Osteoblast (primary cell): Measurements from ENCODE around the gene C6orf120. TPM values are rescaled to one million over a fixed set of nuclear protein-coding genes. Genes with fewer than 3 reads are reported as not detected.

Experiments used
- DNase-seq: peaks from one replicate; pipeline ENCODE4 v3.0.0; 2011; ENCODE audit warnings: low spot score, mixed read lengths; ENCODE audit not compliant: insufficient read length; ENCODE audit errors: missing footprints
- H2AFZ ChIP-seq: 2 replicates; pipeline ENCODE4 v1.6.0; 2011; ENCODE audit warnings: mild to moderate bottlenecking, low read length
- H3K27ac ChIP-seq: 2 replicates; pipeline ENCODE4 v1.5.1; 2011; ENCODE audit warnings: mild to moderate bottlenecking, low read depth, low read length, moderate library complexity
- H3K27me3 ChIP-seq: 2 replicates; pipeline ENCODE4 v1.6.0; 2012; ENCODE audit warnings: mild to moderate bottlenecking, control low read depth, inconsistent platforms, low read length, moderate library complexity; ENCODE audit not compliant: insufficient read depth
- H3K36me3 ChIP-seq: 2 replicates; pipeline ENCODE4 v1.5.1; 2011; ENCODE audit warnings: mild to moderate bottlenecking, low read length, control low read depth, moderate library complexity; ENCODE audit not compliant: insufficient read depth
- H3K4me1 ChIP-seq: 2 replicates; pipeline ENCODE4 v1.5.1; 2011; ENCODE audit warnings: mild to moderate bottlenecking, low read length, control low read depth, moderate library complexity; ENCODE audit not compliant: insufficient read depth
- H3K4me2 ChIP-seq: 2 replicates; pipeline ENCODE4 v1.6.0; 2011; ENCODE audit warnings: mild to moderate bottlenecking, low read length; ENCODE audit not compliant: insufficient read depth
- H3K4me3 ChIP-seq: fragments of 200-600 bp; sonication (generic); 3 replicates; pipeline ENCODE4 v1.5.1; 2012; ENCODE audit warnings: mild to moderate bottlenecking, low read length, inconsistent platforms; ENCODE audit not compliant: insufficient read depth
- H3K79me2 ChIP-seq: 2 replicates; pipeline ENCODE4 v1.6.0; 2012; ENCODE audit warnings: mild to moderate bottlenecking, low read length, control low read depth, inconsistent platforms; ENCODE audit not compliant: insufficient read depth
- H3K9me3 ChIP-seq: 2 replicates; pipeline ENCODE4 v1.5.1; 2011; ENCODE audit warnings: low read depth, low read length, control low read depth
- H4K20me1 ChIP-seq: 2 replicates; pipeline ENCODE4 v1.6.0; 2012; ENCODE audit warnings: mild to moderate bottlenecking, low read length, control low read depth; ENCODE audit not compliant: insufficient read depth
- total RNA-seq: library from RNA; depleted of rRNA; stranded (reverse); fragments of >200 nt; gene quantifications from 2 replicates; pipeline ENCODE4 v1.2.3, GENCODE V29; 2012
- TF ChIP-seq, protein P1 (sequence below): IDR thresholded peaks from 2 replicates; pipeline ENCODE4 v1.5.1; 2011; ENCODE audit warnings: mild to moderate bottlenecking, low read depth, low read length, moderate library complexity; ENCODE audit errors: extremely low read depth

C6orf120 gene
- total RNA-seq, 1 donor = 54.3 TPM

DNA sequence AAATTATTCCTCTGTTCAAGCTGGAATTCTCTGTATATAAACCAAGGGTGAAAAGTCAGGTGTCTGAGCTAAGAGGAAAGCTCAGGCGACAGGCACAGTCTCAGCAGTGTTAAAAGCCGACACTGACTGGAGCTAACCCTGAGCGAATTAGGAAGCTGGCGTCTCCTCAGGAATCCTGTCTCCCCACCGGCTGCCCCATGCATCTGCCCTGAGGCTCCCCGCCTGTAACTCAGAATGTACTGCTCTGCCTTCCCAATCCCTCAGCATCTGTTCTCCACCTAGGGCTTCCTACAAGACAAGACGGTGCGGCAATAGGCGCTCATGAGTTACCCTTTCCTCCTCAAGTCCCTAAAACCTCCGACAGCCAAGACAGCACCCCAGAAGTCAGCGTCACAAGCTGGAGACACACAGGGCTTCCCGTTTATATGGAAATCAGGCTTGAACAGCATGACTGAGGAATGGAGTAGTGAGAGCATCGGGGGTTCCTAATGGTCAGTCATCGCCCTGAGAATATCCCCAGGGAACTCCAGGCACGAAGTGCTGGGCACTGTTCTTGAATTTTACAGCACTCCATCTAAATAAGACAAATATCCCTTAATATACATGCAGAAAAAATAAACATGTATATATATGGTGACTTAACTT lies 33.6 kb upstream of the C6orf120 start:
- Histone ChIP-seq H3K9me3 (no peaks in the 10 kb centered on the region), H3K4me1 (no peaks in the 10 kb centered on the region), H3K36me3 (peaks cover 31% of the 10 kb centered on the region), H3K4me3 (no peak overlapping the region), H3K27ac (no peak overlapping the region), H2AFZ (no peak overlapping the region), H3K27me3 (no peaks in the 10 kb centered on the region), H3K79me2 (no peaks in the 10 kb centered on the region), H4K20me1 (no peaks in the 10 kb centered on the region), H3K4me2 (no peak overlapping the region)
- TF ChIP-seq, protein P1, sequence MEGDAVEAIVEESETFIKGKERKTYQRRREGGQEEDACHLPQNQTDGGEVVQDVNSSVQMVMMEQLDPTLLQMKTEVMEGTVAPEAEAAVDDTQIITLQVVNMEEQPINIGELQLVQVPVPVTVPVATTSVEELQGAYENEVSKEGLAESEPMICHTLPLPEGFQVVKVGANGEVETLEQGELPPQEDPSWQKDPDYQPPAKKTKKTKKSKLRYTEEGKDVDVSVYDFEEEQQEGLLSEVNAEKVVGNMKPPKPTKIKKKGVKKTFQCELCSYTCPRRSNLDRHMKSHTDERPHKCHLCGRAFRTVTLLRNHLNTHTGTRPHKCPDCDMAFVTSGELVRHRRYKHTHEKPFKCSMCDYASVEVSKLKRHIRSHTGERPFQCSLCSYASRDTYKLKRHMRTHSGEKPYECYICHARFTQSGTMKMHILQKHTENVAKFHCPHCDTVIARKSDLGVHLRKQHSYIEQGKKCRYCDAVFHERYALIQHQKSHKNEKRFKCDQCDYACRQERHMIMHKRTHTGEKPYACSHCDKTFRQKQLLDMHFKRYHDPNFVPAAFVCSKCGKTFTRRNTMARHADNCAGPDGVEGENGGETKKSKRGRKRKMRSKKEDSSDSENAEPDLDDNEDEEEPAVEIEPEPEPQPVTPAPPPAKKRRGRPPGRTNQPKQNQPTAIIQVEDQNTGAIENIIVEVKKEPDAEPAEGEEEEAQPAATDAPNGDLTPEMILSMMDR = no peak
- no peak for DNase-seq

DNA sequence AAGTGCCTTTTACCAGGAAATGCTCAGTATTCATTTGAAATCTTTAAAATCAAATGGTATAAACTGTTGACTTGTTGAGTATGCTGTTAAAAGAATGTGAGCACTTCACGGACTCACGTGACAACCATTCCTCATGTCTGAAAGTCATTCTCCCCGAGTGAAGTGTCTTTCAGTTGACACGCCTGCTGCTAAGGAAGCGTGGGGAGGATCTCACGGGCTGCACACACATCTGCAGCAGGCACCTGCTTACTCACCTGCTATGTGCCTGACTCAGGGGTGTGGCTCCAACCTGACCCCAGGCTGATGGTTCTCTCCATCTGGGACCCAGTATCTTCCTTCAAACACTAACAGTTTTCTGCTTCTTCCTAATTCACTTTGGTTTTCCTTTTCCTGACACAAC lies 32.8 kb upstream of the C6orf120 start:
- H3K27ac ChIP-seq = no peak overlapping the region
- H3K27me3 ChIP-seq = no peaks in the 10 kb centered on the region
- H4K20me1 ChIP-seq = no peaks in the 10 kb centered on the region
- no peak overlapping the region for H3K4me2 ChIP-seq
- H3K79me2 ChIP-seq = no peaks in the 10 kb centered on the region
- TF ChIP-seq, protein P1 = no peak
- H3K4me1 ChIP-seq = no peaks in the 10 kb centered on the region
- peaks cover 24% of the 10 kb centered on the region for H3K36me3 ChIP-seq
- DNase-seq = no peak
- no peak overlapping the region for H3K4me3 ChIP-seq
- H3K9me3 ChIP-seq = no peaks in the 10 kb centered on the region
- H2AFZ ChIP-seq = no peak overlapping the region

DNA sequence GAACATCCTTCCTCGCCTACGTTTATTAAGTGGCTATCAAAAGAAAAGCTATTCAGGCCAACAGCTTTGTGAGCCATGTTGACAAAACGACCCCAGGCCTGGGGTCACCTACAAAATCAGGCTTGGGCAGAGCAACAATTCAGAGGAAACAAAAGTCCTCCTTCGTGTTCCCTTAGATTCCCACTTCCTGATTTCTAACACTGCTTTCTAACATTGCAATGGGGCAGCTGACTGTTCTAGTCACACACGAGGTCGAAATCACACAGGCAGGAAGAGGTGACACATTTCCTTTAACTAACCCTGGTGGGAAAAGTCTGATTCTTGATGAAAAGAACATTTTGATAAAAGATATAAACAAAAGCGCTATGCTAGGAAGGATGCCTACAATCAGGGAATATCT lies 32.0 kb upstream of the C6orf120 start:
- peak overlapping the region; percentile 3 for H3K27ac ChIP-seq
- no peaks in the 10 kb centered on the region for H3K9me3 ChIP-seq
- no peaks in the 10 kb centered on the region for H3K79me2 ChIP-seq
- H3K4me2 ChIP-seq = no peak overlapping the region
- H3K36me3 ChIP-seq = peaks cover 21% of the 10 kb centered on the region
- H4K20me1 ChIP-seq = no peaks in the 10 kb centered on the region
- H3K4me3 ChIP-seq = no peak overlapping the region
- no peaks in the 10 kb centered on the region for H3K4me1 ChIP-seq
- DNase-seq = no peak
- H3K27me3 ChIP-seq = no peaks in the 10 kb centered on the region
- TF ChIP-seq, protein P1 = no peak
- peak overlapping the region; percentile 37 for H2AFZ ChIP-seq

DNA sequence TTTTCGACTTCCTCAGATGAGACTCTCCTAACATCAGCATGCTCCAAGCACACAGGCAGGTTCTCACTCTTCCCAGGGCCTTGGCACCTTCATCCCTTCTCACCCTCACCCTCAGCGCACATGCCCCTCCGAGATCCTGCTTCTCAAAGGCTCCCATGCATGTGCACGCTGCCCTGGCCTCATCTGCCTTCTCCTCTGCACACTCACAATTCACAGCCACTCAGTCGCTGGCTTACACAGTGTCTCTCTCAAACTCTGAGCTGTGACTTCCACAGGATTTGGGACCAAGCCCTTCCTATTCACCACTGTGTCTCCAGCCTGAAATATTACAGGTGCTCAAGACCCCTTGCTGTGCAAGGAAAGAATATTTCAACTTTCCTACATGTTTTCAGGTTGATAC lies 30.4 kb upstream of the C6orf120 start:
- Histone ChIP-seq H3K36me3 (peaks cover 21% of the 10 kb centered on the region), H3K4me1 (no peaks in the 10 kb centered on the region), H3K9me3 (no peaks in the 10 kb centered on the region), H3K4me3 (no peak overlapping the region), H3K4me2 (no peak overlapping the region), H4K20me1 (no peaks in the 10 kb centered on the region), H3K27ac (no peak overlapping the region), H3K79me2 (no peaks in the 10 kb centered on the region), H2AFZ (no peak overlapping the region), H3K27me3 (no peaks in the 10 kb centered on the region)
- DNase-seq = no peak
- TF ChIP-seq, protein P1 = no peak
